T-cell (primary cell): ENCODE data around the gene R3HDM2. TPM values are rescaled to one million over a fixed set of nuclear protein-coding genes. Genes with fewer than 3 reads are reported as not detected.

Experiments
- ATAC-seq, 4 experiments: fragments of 200-7000 bp in 3 of 4; fragments of 150-1000 bp in 1 of 4; cut with Tn5 transposase; replicated peaks in 1 of 4; 1 replicate in 3 of 4; 2 replicates in 1 of 4; pipeline ENCODE4 v1.10.0; 2021; ENCODE audit warnings: moderate library complexity in 3 of 4, mild to moderate bottlenecking in 2 of 4, moderate number of reproducible peaks in 1 of 4
- CTCF ChIA-PET, 2 donors: fragments of 300-600 bp; sonication (Branson Sonifier 250); formaldehyde crosslinking; loops; one replicate each; lab custom pipeline; 2022; ENCODE audit warnings: antibody characterized with exemption in 2 of 2; lab: Charles Lee
- POLR2A ChIA-PET, 2 donors: fragments of 300-600 bp; sonication (Branson Sonifier 250); formaldehyde crosslinking; loops; one replicate each; lab custom pipeline; 2022; ENCODE audit warnings: antibody characterized with exemption in 2 of 2; lab: Charles Lee
- DNase-seq, 35 experiments: peaks; one replicate each; pipeline versions ENCODE4 v3.0.0 to v3.0.0-alpha.2; 2013 to 2023
- H3K27ac ChIP-seq: one replicate; pipeline ENCODE4 v1.5.1; 2013; ENCODE audit warnings: low read length
- H3K27me3 ChIP-seq, 2 experiments: replicated peaks in 1 of 2; 1 replicate in 1 of 2; 2 replicates in 1 of 2; pipeline versions ENCODE4 v1.6.1 to v1.7.0; 2013; ENCODE audit warnings: low read length in 1 of 2, mixed read lengths in 1 of 2; ENCODE audit not compliant: control insufficient read depth in 2 of 2, insufficient read depth in 2 of 2; ENCODE audit errors: extremely low read depth in 1 of 2
- H3K36me3 ChIP-seq, 2 donors: 1 replicate in 1 of 2; 2 replicates in 1 of 2; pipeline versions ENCODE4 v1.6.1 to v1.7.0; 2013; ENCODE audit warnings: low read length in 1 of 2; ENCODE audit not compliant: control insufficient read depth in 2 of 2, insufficient read depth in 1 of 2; ENCODE audit errors: extremely low read depth in 1 of 2
- H3K4me1 ChIP-seq, 2 experiments: 1 replicate in 1 of 2; 2 replicates in 1 of 2; pipeline versions ENCODE4 v1.6.1 to v1.7.0; 2013; ENCODE audit warnings: low read length in 2 of 2, mixed read lengths in 1 of 2; ENCODE audit not compliant: insufficient read depth in 2 of 2, control insufficient read depth in 1 of 2; ENCODE audit errors: extremely low read depth in 1 of 2
- H3K4me3 ChIP-seq, 2 donors: 1 replicate in 1 of 2; 2 replicates in 1 of 2; pipeline versions ENCODE4 v1.5.1 to v1.7.0; 2013; ENCODE audit warnings: mild to moderate bottlenecking in 2 of 2, low read length in 1 of 2, moderate library complexity in 1 of 2; ENCODE audit not compliant: control insufficient read depth in 1 of 2; ENCODE audit errors: extremely low read depth in 1 of 2
- H3K9me3 ChIP-seq: 2 replicates; pipeline ENCODE4 v1.7.0; 2013
- H3K27ac Mint-ChIP-seq, 2 donors: one replicate each; pipeline ENCODE4 v1.8.0; 2020 to 2021; ENCODE audit warnings: mild to moderate bottlenecking in 2 of 2, mixed read lengths in 2 of 2
- H3K27me3 Mint-ChIP-seq, 2 donors: one replicate each; pipeline ENCODE4 v1.8.0; 2021 to 2022; ENCODE audit warnings: mixed read lengths in 2 of 2
- H3K36me3 Mint-ChIP-seq: one replicate; pipeline ENCODE4 v1.8.0; 2021; ENCODE audit warnings: mixed read lengths
- H3K4me1 Mint-ChIP-seq, 3 donors: one replicate each; pipeline ENCODE4 v1.8.0; 2020 to 2022; ENCODE audit warnings: mixed read lengths in 3 of 3, mild to moderate bottlenecking in 1 of 3
- H3K4me3 Mint-ChIP-seq, 3 donors: one replicate each; pipeline ENCODE4 v1.8.0; 2020 to 2022; ENCODE audit warnings: mild to moderate bottlenecking in 3 of 3, mixed read lengths in 3 of 3, moderate library complexity in 3 of 3
- H3K9me3 Mint-ChIP-seq, 3 donors: one replicate each; pipeline ENCODE4 v1.8.0; 2020 to 2022; ENCODE audit warnings: mixed read lengths in 3 of 3
- WGBS: methylation state at CpG from one replicate; pipeline ENCODE4 v1.1.5; 2013; ENCODE audit warnings: missing lambda C conversion rate; ENCODE audit not compliant: insufficient coverage; 5-methylcytosine and 5-hydroxymethylcytosine counted together
- total RNA-seq, 35 experiments: library from RNA in 6 of 35; stranded (reverse) in 6 of 35; fragments of 120-200 nt in 1 of 35; gene quantifications; one replicate each; pipeline versions ENCODE4 v1.2.1 to v1.2.4 and lab custom pipeline; 2013 to 2026

The R3HDM2 gene
- total RNA-seq, 5 donors from 2014 or later (not counting 1 experiment from before 2014, with no cell fraction given) = 88.3 to 122 (median 94.7) TPM

DNA sequence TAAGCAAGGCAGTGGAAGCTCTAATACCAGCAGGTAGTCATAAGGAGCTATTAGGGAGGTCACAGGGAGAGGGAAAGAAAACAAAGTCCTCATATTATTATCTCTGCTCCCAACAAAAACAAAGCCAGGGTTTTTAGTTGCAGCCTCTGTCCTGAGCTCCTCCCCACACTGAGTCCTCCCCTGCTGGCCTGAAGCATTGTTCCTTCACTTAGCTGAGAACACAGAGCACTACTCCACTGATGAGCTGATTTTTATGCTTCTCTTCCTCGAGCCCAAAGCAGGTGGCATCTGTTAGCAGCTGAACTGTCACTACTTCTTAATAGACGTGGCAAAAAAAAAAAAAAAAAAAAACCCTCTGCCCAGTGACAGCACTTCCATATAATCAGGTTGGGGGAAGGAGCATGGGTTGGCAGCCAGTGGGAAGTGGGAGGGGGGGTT, 169.4 kb downstream of the R3HDM2 start:
- Histone ChIP-seq H3K27me3 (no peaks in the 10 kb centered on the region), H3K4me3 (no peak overlapping the region), H3K27ac (no peak overlapping the region), H3K36me3 (peaks cover 12 to 70% of the 10 kb centered on the region in 2 donors), H3K9me3 (no peaks in the 10 kb centered on the region), H3K4me1 (peaks cover 0 to 5% of the 10 kb centered on the region in 2 experiments)
- no peak for ATAC-seq
- Mint-ChIP-seq H3K4me3 (no peak overlapping the region), H3K27ac (no peak overlapping the region), H3K36me3 (peaks cover 48% of the 10 kb centered on the region), H3K9me3 (no peaks in the 10 kb centered on the region), H3K4me1 (no peaks in the 10 kb centered on the region), H3K27me3 (no peaks in the 10 kb centered on the region)
- no CpG with 5 or more reads among the region's 2 CpGs for WGBS
- ChIA-PET POLR2A (interaction anchor here in 1 of 2 donors (0.6 kb wide), 1 partner anchor 208 kb away, joined by 5 read pairs; no protein-coding TSS in a partner anchor), CTCF (interaction anchor here (0.5 to 0.7 kb wide), 3 partner anchors 54 to 688 kb away, joined by 4 to 7 read pairs (median 4); no protein-coding TSS in a partner anchor)
- no peak for DNase-seq

- Histone ChIP-seq H3K36me3 (peaks cover 19 to 78% of the 10 kb centered on the region in 2 donors), H3K9me3 (no peaks in the 10 kb centered on the region), H3K4me1 (peaks cover 0 to 5% of the 10 kb centered on the region in 2 experiments), H3K4me3 (no peak overlapping the region), H3K27me3 (no peaks in the 10 kb centered on the region), H3K27ac (no peak overlapping the region)
- Mint-ChIP-seq H3K27me3 (no peaks in the 10 kb centered on the region), H3K9me3 (no peaks in the 10 kb centered on the region), H3K36me3 (peaks cover 59% of the 10 kb centered on the region), H3K4me1 (no peaks in the 10 kb centered on the region), H3K27ac (no peak overlapping the region), H3K4me3 (no peak overlapping the region)
- 96% methylated on average over 3 of the region's 4 CpGs for WGBS
- ATAC-seq (no peak), DNase-seq (no peak)
- CTCF ChIA-PET = interaction anchor here in 1 of 2 donors (0.8 kb wide), 1 partner anchor 47 kb away, joined by 3 read pairs; no protein-coding TSS in a partner anchor
- POLR2A ChIA-PET = interaction anchor here in 1 of 2 donors (0.5 kb wide), 1 partner anchor 188 kb away, joined by 5 read pairs; no protein-coding TSS in a partner anchor
Observed at GRCh38 chr12:57260366-57260765, 170.5 kb downstream of the R3HDM2 start.

DNA sequence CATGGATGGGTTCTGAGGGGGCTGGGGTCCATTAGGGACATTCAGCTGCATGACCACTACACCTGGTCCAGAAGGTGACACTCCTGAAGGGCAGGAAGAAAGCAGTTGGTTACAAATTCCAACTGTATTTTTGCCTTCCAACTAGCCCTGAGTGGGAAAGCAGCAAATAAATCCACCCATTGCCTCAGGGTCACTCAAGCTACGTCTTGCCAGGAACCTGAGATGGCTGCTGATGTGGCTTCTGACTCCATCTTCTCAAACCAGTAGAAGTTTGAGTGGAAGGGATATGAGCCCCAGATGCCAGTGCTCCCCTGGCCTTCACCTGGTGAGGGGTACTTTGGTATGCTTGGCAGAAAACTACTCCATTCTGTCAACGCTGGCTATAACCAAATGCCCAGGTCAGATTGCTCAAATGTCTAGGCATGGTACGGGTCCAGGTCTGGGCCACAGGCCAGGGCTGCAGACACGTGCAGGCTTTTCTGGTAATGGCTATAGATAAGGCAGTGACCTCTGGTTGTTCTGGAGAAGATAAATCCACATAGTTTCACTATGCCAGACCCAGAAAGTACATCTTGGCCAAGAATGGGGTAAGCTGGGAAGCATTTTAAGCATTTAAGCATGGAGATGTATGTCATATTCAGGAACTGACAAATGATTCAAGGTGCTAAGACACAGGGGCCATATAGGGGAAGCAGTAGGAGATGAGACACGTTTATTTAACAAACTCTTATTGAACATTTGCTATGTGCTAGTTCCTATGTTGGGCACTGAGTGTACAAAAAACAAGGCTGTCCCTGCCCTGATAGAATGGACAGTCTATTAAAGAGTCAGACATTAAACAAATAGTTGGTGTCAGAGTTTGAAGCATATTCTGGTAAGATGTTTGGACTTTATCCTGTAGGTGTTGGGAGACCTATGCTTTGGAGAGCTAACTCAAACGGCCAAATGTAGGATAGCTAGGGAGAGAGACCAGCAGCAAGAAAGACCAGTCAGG, 171.6 kb downstream of the R3HDM2 start:
- no peak overlapping the region for H3K27ac Mint-ChIP-seq
- Histone ChIP-seq H3K4me1 (peaks cover 0 to 5% of the 10 kb centered on the region in 2 experiments), H3K36me3 (peaks cover 19 to 72% of the 10 kb centered on the region in 2 donors), H3K4me3 (no peak overlapping the region), H3K9me3 (no peaks in the 10 kb centered on the region), H3K27me3 (no peaks in the 10 kb centered on the region), H3K27ac (no peak overlapping the region)
- H3K4me3 Mint-ChIP-seq = no peak overlapping the region
- ATAC-seq = no peak
- H3K4me1 Mint-ChIP-seq = no peaks in the 10 kb centered on the region
- ChIA-PET POLR2A (no interaction called here), CTCF (interaction anchor here (0.5 to 0.8 kb wide), 4 partner anchors 17 to 570 kb away, joined by 3 to 5 read pairs (median 4); no protein-coding TSS in a partner anchor)
- no peak for DNase-seq
- H3K27me3 Mint-ChIP-seq = no peaks in the 10 kb centered on the region
- peaks cover 56% of the 10 kb centered on the region for H3K36me3 Mint-ChIP-seq
- no peaks in the 10 kb centered on the region for H3K9me3 Mint-ChIP-seq
- WGBS = 90% methylated on average over 2 of the region's 6 CpGs

DNA sequence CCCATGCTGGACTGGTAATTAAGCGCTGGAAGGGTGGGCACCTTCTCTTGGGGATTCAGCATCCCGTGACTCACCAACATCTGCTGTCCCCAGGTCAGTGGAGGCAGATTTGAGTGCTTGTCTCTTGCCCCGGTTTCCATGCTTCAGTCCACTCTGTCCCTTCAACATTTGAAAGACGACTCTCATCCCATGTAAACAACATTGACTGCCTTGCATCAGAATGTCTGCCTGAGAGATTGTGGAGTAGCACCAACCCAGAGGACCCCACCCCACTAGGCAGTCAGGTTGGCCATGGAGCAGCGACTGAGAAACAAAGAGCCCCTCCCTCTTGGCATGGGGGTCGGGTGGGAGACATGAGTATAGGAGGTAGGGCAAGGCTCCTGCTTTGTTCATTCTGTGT, 174.9 kb downstream of the R3HDM2 start:
- Mint-ChIP-seq H3K4me1 (no peaks in the 10 kb centered on the region), H3K27ac (no peak overlapping the region), H3K9me3 (no peaks in the 10 kb centered on the region), H3K36me3 (peaks cover 43% of the 10 kb centered on the region), H3K4me3 (no peak overlapping the region), H3K27me3 (no peaks in the 10 kb centered on the region)
- H3K9me3 ChIP-seq = no peaks in the 10 kb centered on the region
- H3K4me1 ChIP-seq = no peaks in the 10 kb centered on the region
- H3K36me3 ChIP-seq = peaks cover 19 to 54% of the 10 kb centered on the region in 2 donors
- ATAC-seq = no peak
- H3K27ac ChIP-seq = no peak overlapping the region
- POLR2A ChIA-PET = interaction anchor here in 1 of 2 donors (0.6 kb wide), 1 partner anchor 158 kb away, joined by 3 read pairs; no protein-coding TSS in a partner anchor
- no peak for DNase-seq
- H3K4me3 ChIP-seq = no peak overlapping the region
- whole genome bisulfite sequencing = 100% methylated on average over 2 of the region's 6 CpGs
- CTCF ChIA-PET = no interaction called here
- no peaks in the 10 kb centered on the region for H3K27me3 ChIP-seq

- Histone ChIP-seq H3K36me3 (peaks cover 19 to 42% of the 10 kb centered on the region in 2 donors), H3K27ac (no peak overlapping the region), H3K27me3 (peaks cover 0 to under 1% of the 10 kb centered on the region in 2 experiments), H3K9me3 (no peaks in the 10 kb centered on the region), H3K4me1 (no peaks in the 10 kb centered on the region), H3K4me3 (no peak overlapping the region)
- Mint-ChIP-seq H3K9me3 (no peaks in the 10 kb centered on the region), H3K36me3 (peaks cover 33% of the 10 kb centered on the region), H3K4me3 (no peak overlapping the region), H3K27ac (no peak overlapping the region), H3K4me1 (no peaks in the 10 kb centered on the region), H3K27me3 (no peaks in the 10 kb centered on the region)
- no peak for ATAC-seq
- WGBS = 98% methylated on average over 8 of the region's 14 CpGs
- ChIA-PET CTCF (no interaction called here), POLR2A (interaction anchor here in 1 of 2 donors (0.6 kb wide), 1 partner anchor 462 kb away, joined by 3 read pairs; no protein-coding TSS in a partner anchor)
- DNase-seq = no peak
Observed at GRCh38 chr12:57254506-57255280, 176.2 kb downstream of the R3HDM2 start.
